ENCODE data around the gene DNAJC2. TPM values are rescaled to one million over a fixed set of nuclear protein-coding genes. Genes with fewer than 3 reads are reported as not detected.
A peak's percentile ranks its signal among the peaks of the same experiment; 100 is the strongest.
"Not testable (repeated sequence)": the region's sequence is repeated elsewhere in the genome, so short reads cannot be mapped to it uniquely, and the experiment has no call there.

DNAJC2 gene
- total RNA-seq, 1 donor from 2014 or later, result 7.6 TPM

GRCh38 chr7:103296901-103297836, 47.4 kb downstream of the DNAJC2 start, which contains the start of gene PMPCB:
Gene PMPCB, plus strand, starts transcription at chr7:103297435. Its CDS starts 25 bp downstream, at chr7:103297460.
- peak; percentile 89 to 96 (median 93) for TF ChIP-seq CTCF (IDR thresholded peaks at IDR 0.05)
- Histone ChIP-seq H3K27ac (peak within 1 kb of the TSS; percentile 78 to 81), H3K4me3 (peak within 1 kb of the TSS; percentile 79 to 89), H3K36me3 (peaks cover 22 to 28% of the 10 kb centered on the region in 2 donors), H3K27me3 (no peaks in the 10 kb centered on the region), H3K9me3 (no peaks in the 10 kb centered on the region), H3K4me1 (peaks cover 9 to 13% of the 10 kb centered on the region in 2 donors)
- DNase-seq (ENCODE audit: low spot score in 2 of 2), result peak; percentile 79 to 99
- intact Hi-C loops (cut with DNase I), result loop anchor here (2.0 kb wide), 1 partner anchor 48 kb away; the partner anchor contains the start of gene DNAJC2

DNA sequence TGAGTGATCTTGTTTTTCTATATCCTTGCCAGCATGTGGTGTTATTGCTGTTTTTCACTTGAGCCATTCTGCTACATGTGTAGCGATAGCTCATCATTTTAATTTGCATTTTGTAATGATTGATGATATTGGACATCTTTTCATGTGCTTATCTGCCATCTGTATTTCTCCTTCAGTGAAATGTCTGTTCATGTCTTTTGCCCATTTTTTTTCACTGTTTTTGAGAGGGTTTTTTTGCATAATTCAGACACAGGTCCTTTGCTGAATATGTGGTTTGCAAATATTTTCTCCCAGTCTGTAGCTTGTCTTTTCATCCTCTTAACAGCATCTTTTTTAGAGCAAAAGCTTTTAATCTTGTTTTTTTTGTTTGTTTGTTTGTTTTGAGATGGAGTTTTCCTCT, 51.0 kb downstream of the DNAJC2 start:
- Histone ChIP-seq H3K4me1 (peaks cover 8% of the 10 kb centered on the region in 2 donors), H3K27me3 (no peaks in the 10 kb centered on the region), H3K36me3 (no peaks in the 10 kb centered on the region), H3K4me3 (no peak overlapping the region), H3K27ac (no peak overlapping the region), H3K9me3 (no peaks in the 10 kb centered on the region)
- intact Hi-C loops (cut with DNase I), result no loop called here
- no peak for DNase-seq (ENCODE audit: low spot score in 2 of 2)
- TF ChIP-seq CTCF (IDR thresholded peaks at IDR 0.05), result no peak

DNA sequence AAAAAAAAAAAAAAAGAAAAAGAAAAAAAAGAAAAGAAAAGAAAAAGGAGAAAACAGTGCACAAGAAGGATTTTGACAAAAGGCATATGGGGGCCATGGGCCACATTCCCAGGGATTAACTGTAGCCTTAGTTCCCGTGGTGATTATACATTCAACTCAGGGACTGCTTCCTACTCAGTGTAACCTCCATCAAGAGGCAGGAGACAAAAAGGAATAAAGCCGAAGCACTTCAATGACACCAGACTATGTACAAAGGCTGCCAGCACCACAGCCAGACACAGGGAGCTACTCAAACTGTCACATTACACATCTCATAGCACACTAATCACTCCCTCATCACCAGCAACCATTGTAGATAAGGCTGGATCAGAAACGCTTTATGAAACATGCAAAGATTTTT, 52.4 kb downstream of the DNAJC2 start:
- H3K9me3 ChIP-seq, result no peaks in the 10 kb centered on the region
- H3K4me1 ChIP-seq, result peaks cover 3% of the 10 kb centered on the region in 2 donors
- intact Hi-C loops (cut with DNase I), result no loop called here
- no peak overlapping the region for H3K27ac ChIP-seq
- no peak for DNase-seq (ENCODE audit: low spot score in 2 of 2)
- no peak overlapping the region for H3K4me3 ChIP-seq
- no peaks in the 10 kb centered on the region for H3K36me3 ChIP-seq
- H3K27me3 ChIP-seq, result no peaks in the 10 kb centered on the region
- TF ChIP-seq CTCF (IDR thresholded peaks at IDR 0.05), result no peak

DNA sequence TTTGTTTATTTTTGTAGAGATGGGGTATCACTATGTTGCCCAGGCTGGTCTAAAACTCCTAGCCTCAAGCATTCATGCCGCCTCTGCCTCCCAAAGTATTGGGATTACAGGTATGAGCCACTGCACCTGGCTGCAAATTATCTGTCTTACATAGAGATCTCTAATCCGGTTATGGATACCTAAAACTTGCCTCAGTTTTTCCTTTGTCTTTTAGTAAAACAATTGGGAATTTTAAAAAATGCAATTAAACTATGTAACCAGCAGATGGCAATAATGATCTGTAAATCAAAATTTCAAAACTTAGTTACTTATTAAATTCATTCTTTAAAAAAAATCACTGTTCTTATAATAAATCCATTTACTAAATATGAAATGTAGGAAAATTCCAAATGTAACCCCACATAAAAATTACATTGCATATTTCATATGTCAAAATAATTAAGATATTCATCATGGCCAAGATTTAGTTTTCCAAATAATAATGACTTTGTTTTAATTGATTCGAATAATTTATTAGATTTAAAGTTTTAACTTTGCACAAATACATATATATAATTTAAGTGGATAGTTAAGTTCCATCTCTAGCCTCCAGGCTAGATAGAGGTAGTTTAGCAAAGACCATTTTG, 61.7 kb downstream of the DNAJC2 start:
- intact Hi-C loops (cut with DNase I), result not testable (repeated sequence)

DNA sequence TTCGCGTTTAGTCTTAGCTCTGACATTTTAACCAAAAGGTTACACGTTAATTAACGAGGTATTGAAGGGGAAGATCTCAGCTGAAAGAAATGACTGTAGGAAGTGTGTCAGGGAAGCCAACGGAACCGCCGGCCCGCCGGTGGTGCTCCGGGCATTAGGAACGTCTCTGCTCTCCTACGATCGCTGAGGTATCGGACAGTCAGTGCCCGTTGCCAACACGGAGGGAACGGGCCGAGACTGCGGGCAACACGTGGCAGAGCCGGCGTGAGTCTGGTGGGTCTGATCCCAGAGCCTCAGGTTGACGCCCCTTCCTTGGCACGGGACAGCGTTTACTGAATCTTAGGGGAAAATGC, 63.8 kb downstream of the DNAJC2 start:
- H3K9me3 ChIP-seq; intact Hi-C loops (cut with DNase I); H3K4me1 ChIP-seq; H3K36me3 ChIP-seq; H3K27me3 ChIP-seq; DNase-seq (ENCODE audit: low spot score in 2 of 2): not testable (repeated sequence)
- Histone ChIP-seq H3K27ac (peak overlapping the region; percentile 6 to 48), H3K4me3 (peak overlapping the region; percentile 74 to 82)

More for the DNA sequence above, 61.7 kb downstream of the DNAJC2 start:
- H3K36me3 ChIP-seq; H3K4me3 ChIP-seq; H3K9me3 ChIP-seq; H3K4me1 ChIP-seq; H3K27me3 ChIP-seq; H3K27ac ChIP-seq; DNase-seq (ENCODE audit: low spot score in 2 of 2): not testable (repeated sequence)

GRCh38 chr7:103279963-103280802, 64.4 kb downstream of the DNAJC2 start:
- Histone ChIP-seq H3K4me3 (peak overlapping the region; percentile 74 to 82), H3K27ac (peak overlapping the region; percentile 6 to 49)
- DNase-seq (ENCODE audit: low spot score in 2 of 2), result peak; percentile 19 to 85
- H3K4me1 ChIP-seq; intact Hi-C loops (cut with DNase I); H3K27me3 ChIP-seq; H3K9me3 ChIP-seq; H3K36me3 ChIP-seq: not testable (repeated sequence)

DNA sequence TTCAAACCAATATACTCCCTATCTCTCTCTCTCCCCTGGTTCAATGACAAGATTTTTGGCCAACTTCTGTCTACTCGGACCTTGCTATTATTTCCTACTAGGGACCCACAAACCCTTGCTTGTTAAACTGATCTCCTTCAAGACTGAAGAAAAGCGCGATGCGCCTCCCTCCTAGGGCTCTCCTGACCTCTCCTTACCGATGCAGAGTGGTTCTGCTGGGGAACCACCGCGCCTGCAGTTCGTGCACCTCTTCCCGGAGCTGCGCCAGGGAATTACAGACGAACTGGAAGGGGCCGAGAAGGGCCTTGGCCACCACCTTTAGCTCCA, 65.0 kb downstream of the DNAJC2 start:
- H3K9me3 ChIP-seq; H3K36me3 ChIP-seq; DNase-seq (ENCODE audit: low spot score in 2 of 2); H3K27me3 ChIP-seq; intact Hi-C loops (cut with DNase I); H3K4me1 ChIP-seq: not testable (repeated sequence)
- peak overlapping the region in 1 of 2 donors; percentile 49 for H3K27ac ChIP-seq
- peak overlapping the region; percentile 74 to 82 for H3K4me3 ChIP-seq

GRCh38 chr7:103278195-103278594, 66.4 kb downstream of the DNAJC2 start:
- not testable (repeated sequence) for DNase-seq (ENCODE audit: low spot score in 2 of 2)

DNA sequence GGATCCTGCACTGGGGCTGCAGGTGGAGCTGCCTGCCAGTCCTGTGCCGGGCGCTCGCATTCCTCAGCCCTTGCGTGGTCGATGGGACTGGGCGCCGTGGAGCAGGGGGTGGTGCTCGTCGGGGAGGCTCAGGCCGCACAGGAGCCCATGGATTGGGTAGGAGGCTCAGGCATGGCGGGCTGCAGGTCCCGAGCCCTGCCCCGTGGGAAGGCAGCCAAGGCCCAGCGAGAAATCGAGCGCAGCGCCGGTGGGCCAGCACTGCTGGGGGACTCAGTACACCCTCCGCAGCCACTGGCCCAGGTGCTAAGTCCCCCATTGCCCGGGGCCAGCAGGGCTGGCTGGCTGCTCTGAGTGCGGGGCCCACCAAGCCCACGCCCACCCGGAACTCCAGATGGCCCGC, 69.7 kb downstream of the DNAJC2 start:
- intact Hi-C loops (cut with DNase I); H3K9me3 ChIP-seq; H3K27ac ChIP-seq; DNase-seq (ENCODE audit: low spot score in 2 of 2); H3K4me1 ChIP-seq; H3K36me3 ChIP-seq; H3K4me3 ChIP-seq; H3K27me3 ChIP-seq: not testable (repeated sequence)

More at GRCh38 chr7:103278195-103278594, 66.4 kb downstream of the DNAJC2 start:
- H3K27ac ChIP-seq; H3K27me3 ChIP-seq; H3K4me3 ChIP-seq; intact Hi-C loops (cut with DNase I); H3K4me1 ChIP-seq; H3K9me3 ChIP-seq; H3K36me3 ChIP-seq: not testable (repeated sequence)

DNA sequence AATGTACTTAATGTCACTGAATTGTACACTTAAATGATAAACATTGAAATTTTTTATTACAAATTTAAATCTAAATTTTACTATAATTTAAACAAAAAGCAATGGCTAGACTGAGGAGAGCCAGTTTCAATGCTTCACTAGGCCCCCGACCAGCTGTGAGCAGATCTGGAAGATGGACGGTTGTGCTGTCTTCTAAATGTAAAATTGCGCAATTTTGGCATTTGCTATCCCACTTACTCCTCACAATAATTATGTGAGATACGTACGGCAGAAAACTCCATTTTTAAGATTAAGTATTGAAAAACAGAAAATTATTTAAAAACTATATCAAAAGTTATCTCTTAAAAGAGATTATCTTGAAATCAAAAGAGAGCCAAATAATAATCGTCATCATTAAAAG, 71.2 kb downstream of the DNAJC2 start:
- H3K27ac ChIP-seq; H3K27me3 ChIP-seq; DNase-seq (ENCODE audit: low spot score in 2 of 2); H3K9me3 ChIP-seq; H3K36me3 ChIP-seq; intact Hi-C loops (cut with DNase I); H3K4me1 ChIP-seq; H3K4me3 ChIP-seq: not testable (repeated sequence)
